Measurements from ENCODE around the gene ARFRP1. TPM values are rescaled to one million over a fixed set of nuclear protein-coding genes. Genes with fewer than 3 reads are reported as not detected.

Gene ARFRP1
- total RNA-seq, 1 experiment from 2014 or later, result 71.2 TPM

DNA sequence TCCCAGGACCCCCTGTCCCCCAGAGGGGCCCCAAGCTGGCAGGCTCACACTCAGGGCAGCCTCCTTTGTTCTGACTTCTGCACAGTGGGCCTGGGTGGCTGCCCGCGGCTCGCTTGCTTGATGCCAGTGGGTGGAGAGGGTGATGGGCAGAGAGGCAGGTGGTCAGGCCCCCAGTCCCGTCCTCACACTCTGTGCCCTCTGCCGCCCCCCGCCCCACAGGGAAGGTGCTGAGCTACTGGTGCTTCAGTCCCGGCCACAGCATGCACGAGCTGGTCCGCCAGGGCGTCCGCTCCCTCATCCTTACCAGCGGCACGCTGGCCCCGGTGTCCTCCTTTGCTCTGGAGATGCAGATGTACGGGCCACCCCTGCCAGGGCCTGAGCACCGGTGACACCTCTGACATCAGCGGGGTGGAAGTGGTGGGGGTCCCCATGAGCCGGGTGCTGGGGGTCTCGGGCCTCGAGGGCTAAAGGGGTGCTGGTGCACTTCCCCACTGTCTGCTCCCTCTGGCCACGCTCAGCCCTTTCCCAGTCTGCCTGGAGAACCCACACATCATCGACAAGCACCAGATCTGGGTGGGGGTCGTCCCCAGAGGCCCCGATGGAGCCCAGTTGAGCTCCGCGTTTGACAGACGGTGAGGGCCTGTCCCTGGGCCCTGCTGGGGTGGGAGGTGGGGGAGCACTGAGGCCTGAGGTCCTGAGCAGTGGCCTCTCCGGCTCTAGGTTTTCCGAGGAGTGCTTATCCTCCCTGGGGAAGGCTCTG is 20.2 kb downstream of the ARFRP1 start:
- Histone ChIP-seq H3F3A (ENCODE audit: low read length, unreplicated experiment) (no peaks in the 10 kb centered on the region), H3K4me2 (ENCODE audit: low read length) (no peak overlapping the region), H2AFZ (ENCODE audit: low read length) (no peak overlapping the region), H3K27me3 (ENCODE audit: low read length) (no peaks in the 10 kb centered on the region), H3K79me2 (ENCODE audit: low read length) (peaks cover 7% of the 10 kb centered on the region), H3K27ac (ENCODE audit: low read length) (no peak overlapping the region), H3K4me3 (ENCODE audit: low read length) (no peak overlapping the region), H3K36me3 (ENCODE audit: low read depth, low read length) (no peaks in the 10 kb centered on the region; the same call in 1 of the 2 replicates), H4K20me1 (ENCODE audit: low read length) (no peaks in the 10 kb centered on the region), H3K4me1 (ENCODE audit: insufficient read depth, low read length) (peaks cover 22% of the 10 kb centered on the region), H3K9me3 (ENCODE audit: low read length) (no peaks in the 10 kb centered on the region), H3K9me2 (replicated peaks; ENCODE audit: low read length) (no peaks in the 10 kb centered on the region), H3K9ac (ENCODE audit: low read length) (no peak overlapping the region)
- ChIA-PET POLR2A (ENCODE audit: unreplicated experiment) (interaction anchor here (0.6 kb wide), 1 partner anchor 46 kb away, joined by 4 read pairs; no protein-coding TSS in a partner anchor), CTCF (interaction anchor here (0.6 to 0.8 kb wide), 2 partner anchors 29 to 46 kb away, joined by 3 to 6 read pairs; no protein-coding TSS in a partner anchor)
- DNase-seq (no peak), ATAC-seq (no peak)
- no peak for TF ChIP-seq EZH2phosphoT487 (IDR thresholded peaks at IDR 0.05; ENCODE audit: borderline replicate concordance, low read length)
- TF ChIP-seq, protein P1, sequence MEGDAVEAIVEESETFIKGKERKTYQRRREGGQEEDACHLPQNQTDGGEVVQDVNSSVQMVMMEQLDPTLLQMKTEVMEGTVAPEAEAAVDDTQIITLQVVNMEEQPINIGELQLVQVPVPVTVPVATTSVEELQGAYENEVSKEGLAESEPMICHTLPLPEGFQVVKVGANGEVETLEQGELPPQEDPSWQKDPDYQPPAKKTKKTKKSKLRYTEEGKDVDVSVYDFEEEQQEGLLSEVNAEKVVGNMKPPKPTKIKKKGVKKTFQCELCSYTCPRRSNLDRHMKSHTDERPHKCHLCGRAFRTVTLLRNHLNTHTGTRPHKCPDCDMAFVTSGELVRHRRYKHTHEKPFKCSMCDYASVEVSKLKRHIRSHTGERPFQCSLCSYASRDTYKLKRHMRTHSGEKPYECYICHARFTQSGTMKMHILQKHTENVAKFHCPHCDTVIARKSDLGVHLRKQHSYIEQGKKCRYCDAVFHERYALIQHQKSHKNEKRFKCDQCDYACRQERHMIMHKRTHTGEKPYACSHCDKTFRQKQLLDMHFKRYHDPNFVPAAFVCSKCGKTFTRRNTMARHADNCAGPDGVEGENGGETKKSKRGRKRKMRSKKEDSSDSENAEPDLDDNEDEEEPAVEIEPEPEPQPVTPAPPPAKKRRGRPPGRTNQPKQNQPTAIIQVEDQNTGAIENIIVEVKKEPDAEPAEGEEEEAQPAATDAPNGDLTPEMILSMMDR (conservative IDR thresholded peaks at IDR 0.05; ENCODE audit: low read depth, low read length), result no peak
- TF ChIP-seq EZH2 (IDR thresholded peaks at IDR 0.05; ENCODE audit: low read length, unreplicated experiment), result no peak
- intact Hi-C loops (cut with micrococcal nuclease), result no loop called here
- BruUV-seq (replicated peaks), result no TSS peak

DNA sequence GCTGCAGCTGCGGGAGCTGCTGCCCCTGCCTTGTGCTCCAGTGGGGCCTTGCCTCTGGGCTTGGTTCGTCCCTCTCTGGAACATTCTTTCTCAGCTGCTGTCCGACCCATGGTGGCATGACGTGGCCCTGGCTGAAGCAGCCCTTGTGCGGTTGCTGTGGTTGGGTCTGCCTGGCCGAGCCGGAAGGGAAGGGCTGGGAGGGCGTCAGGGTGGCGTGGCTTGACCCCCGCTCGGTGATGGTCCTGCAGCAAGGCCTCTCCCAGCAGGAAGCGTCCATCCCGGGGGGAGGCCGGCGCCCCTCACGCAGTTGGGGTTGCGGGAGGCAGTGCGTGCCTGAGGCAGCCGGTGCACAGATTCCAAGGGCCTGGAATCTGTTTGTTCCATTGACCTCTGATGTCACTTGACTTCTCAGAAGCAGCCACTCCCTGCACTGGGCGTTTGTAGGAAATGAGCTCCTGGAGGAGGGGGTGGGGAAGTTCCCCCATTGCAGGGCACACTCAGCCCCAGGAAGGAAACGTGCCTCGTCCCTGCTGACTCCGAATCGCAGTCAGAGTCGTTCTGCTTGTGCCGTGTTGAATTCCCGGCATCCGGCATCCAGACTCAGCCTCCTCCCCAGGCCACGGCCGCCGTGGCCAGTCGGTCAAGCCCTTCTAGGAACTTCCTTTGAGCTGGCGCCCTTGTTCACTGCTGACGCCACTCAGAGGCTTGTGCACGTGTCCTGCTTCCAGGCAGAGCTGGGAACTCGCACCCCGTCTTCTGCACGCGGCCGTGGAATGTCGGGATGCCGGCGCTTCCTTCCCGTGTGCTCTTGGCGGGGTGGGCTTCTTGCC is 21.1 kb downstream of the ARFRP1 start:
- Histone ChIP-seq H3K27me3 (ENCODE audit: low read length) (no peaks in the 10 kb centered on the region), H3K79me2 (ENCODE audit: low read length) (peaks cover 7% of the 10 kb centered on the region), H3K4me3 (ENCODE audit: low read length) (no peak overlapping the region), H3K27ac (ENCODE audit: low read length) (peak overlapping the region; percentile 26), H3K9me3 (ENCODE audit: low read length) (no peaks in the 10 kb centered on the region), H2AFZ (ENCODE audit: low read length) (no peak overlapping the region), H3K9ac (ENCODE audit: low read length) (no peak overlapping the region), H4K20me1 (ENCODE audit: low read length) (no peaks in the 10 kb centered on the region), H3K4me1 (ENCODE audit: insufficient read depth, low read length) (peaks cover 28% of the 10 kb centered on the region), H3K9me2 (replicated peaks; ENCODE audit: low read length) (no peaks in the 10 kb centered on the region), H3K4me2 (ENCODE audit: low read length) (no peak overlapping the region), H3F3A (ENCODE audit: low read length, unreplicated experiment) (no peaks in the 10 kb centered on the region), H3K36me3 (ENCODE audit: low read depth, low read length) (peaks cover 2% of the 10 kb centered on the region)
- TF ChIP-seq EZH2 (IDR thresholded peaks at IDR 0.05; ENCODE audit: low read length, unreplicated experiment) (no peak), EZH2phosphoT487 (IDR thresholded peaks at IDR 0.05; ENCODE audit: borderline replicate concordance, low read length) (no peak)
- TF ChIP-seq, protein P1 (conservative IDR thresholded peaks at IDR 0.05; ENCODE audit: low read depth, low read length), result no peak
- DNase-seq (peak; percentile 38), ATAC-seq (peak; percentile 14)
- ChIA-PET CTCF (interaction anchor here (0.6 to 0.8 kb wide), 2 partner anchors 28 to 45 kb away, joined by 3 to 6 read pairs; no protein-coding TSS in a partner anchor), POLR2A (ENCODE audit: unreplicated experiment) (interaction anchor here (0.6 kb wide), 2 partner anchors 45 to 72 kb away, joined by 4 to 5 read pairs; no protein-coding TSS in a partner anchor)
- intact Hi-C loops (cut with micrococcal nuclease), result no loop called here
- no TSS peak for BruUV-seq (replicated peaks)

Data from PC-3 (cell line).